Daoy (cell line): ENCODE data around the gene RBKS. TPM values are rescaled to one million over a fixed set of nuclear protein-coding genes. Genes with fewer than 3 reads are reported as not detected.

Experiments
- DNase-seq: peaks from one replicate; pipeline ENCODE4 v3.0.0-alpha.2; 2015; ENCODE audit warnings: low read depth
- total RNA-seq: library from RNA; depleted of rRNA; stranded (reverse); fragments of >200 nt; shearing (Covaris generic); gene quantifications from 2 replicates; pipeline ENCODE4 v1.2.3, GENCODE V29; 2014

Gene RBKS
- total RNA-seq, 1 experiment from 2014 or later, result 1.7 TPM

DNA sequence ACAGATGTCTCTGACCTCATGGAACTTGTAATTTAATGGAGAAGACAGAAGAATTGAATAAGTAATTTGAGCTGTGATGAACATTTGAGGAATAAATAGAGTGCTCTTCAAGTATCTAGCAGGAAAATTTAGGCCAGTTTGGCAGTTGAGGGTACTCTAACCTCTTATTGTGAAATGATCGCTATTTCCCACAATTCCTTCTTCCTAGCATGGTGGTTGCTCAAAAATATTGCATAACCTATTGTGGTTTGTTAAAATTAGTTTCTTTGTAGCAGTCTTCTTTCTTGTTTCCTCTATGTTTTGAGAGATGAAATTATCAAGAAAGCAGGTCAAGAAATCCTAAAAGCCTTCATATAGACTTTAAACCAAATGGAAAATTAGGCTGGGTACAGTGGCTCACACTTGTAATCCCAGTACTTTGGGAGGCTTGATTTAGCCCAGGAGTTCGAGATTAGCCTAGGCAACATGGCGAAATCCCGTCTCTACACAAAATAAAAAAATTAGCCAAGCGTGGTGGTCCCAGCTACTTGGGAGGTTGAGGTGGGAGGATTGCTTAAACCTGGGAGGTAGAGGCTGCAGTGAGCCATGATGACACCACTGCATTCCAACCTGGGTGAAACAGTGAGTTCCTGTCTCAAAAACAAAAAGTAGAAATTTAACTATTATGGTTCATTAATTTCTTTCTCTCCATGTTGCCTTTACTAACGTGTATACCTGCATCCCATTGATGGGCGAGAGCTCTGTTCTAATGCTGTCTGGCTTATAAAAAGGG, 58.7 kb downstream of the RBKS start:
- DNase-seq, result peak; percentile 26

DNA sequence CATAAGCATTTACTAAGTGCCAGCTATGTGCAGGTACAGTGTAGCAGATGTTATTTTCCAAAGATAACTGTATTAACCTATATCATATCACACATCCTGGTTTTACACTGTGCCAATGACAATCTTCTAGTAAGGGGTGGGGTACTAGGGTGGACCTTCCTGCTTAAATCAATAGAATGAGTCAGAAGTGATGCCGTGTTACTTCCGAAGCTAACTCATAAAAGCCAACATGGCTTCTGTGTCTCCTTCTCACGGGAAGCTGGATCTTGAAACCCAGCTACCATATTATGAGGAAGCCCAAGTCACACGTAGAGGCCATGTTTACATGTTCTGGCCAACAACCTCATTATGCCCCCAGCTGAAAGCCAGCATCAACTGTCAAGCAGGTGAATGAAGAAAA, 59.5 kb downstream of the RBKS start:
- DNase-seq, result no peak

DNA sequence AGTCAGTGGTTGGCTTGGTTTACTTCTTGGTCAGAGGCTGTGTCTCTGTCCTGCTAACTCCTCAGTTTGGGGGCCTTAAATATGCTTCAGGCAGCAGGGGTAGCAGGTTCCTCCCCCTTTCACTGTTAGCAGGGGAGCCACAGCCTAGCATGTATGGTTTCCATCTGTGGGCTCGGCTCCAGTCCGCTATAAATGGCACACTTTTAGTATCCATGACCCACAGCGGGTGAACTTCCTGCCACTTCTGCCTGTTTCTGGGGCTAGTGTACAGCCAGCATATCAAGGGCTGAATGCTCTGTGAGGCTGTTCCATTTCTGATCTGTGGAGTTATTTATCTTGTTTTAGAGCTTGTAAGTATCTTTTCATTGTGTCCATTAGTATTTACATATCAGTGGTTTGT, 60.4 kb downstream of the RBKS start:
- no peak for DNase-seq

DNA sequence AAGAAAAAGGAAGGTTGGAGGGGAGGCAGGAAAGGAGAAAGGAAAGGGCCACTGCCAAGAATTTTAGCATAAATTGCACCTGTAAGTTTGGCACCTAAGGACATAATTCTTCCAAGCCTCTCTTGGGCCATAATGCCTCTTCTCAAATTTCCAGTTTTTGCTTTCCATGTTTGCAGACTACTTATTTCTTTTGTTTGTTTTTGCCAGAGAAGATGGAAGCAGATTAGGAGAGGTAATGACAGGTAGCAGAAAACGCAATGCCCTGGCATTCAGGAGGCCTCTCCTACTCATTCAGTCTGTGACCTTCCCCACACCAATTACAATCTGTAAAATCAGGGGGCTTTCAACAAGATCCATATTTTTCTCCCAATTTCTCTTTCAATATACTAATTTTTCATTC, 61.9 kb downstream of the RBKS start:
- DNase-seq, result no peak

DNA sequence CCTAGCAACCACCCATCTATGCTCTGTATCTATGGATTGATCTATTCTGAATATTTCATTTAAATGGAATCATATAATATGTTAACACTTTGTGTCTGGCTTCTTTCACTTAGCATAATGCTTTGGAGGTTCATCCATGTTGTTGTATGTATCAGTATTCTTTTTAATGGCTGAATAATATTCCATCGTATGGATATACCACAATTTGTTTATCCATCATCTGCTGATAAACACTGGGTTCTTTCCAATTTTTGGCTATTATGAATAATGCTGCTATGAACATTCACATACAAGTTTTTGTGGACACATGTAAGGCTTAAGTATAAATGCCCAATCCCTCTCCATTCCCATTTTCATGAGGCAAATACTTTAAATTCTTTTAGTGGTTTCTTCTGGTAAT, 65.8 kb downstream of the RBKS start:
- DNase-seq, result no peak

DNA sequence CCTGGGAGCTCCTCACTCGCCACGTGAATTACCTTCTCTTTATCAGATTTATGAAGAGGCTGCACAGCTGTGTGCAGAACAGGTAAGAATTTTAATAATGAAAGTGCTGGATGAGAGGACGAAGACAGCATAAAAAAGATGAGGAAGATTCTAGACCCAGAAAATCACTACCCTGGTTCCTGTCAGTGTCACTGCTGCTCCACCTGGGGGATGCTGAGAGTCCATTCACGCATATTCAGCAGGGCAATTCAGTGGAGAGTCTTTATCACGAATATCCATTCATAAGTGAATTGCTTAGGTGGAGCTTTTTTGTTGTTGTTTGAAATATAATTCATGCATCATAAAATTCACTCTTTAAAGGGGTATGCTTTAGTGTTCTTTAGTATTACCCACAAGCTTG, 66.6 kb downstream of the RBKS start:
- DNase-seq, result no peak

DNA sequence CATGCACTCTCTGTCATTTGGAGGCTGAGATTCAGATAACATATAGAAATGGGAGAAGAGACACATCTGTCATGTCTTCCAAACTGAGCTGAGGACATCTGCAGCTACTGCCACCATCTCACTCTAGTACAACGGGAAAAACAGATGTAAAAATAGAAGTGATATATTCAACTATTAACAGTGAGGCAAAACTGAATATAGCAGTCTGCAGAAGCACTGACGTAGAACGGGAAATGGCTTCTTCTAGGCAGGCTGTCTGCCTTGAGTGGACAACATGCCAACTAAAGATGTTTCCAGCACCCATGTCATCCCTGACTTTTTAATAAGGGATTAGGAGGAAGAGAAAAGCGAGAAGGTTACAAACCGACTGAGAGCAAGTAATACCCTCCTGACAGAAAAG, 67.1 kb downstream of the RBKS start:
- no peak for DNase-seq

DNA sequence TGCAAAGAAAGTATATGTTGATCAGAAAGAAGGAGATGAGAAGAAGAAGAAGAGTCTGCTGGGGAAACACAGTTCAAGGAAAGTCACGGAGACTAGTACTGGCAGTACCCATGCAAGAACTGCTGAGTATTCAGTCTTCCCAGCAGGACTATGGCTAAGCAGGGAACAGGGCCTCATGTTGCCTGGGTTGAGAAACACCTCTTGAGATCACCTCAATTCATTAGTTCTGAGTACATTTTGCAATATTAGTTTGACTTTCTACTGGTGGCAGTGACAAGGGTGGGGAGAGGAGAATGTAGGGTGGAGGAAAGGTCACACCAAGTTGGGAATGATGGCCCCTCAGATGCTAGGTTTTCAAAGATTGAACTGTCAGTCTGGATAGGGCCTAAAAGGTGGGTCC, 68.1 kb downstream of the RBKS start:
- no peak for DNase-seq

DNA sequence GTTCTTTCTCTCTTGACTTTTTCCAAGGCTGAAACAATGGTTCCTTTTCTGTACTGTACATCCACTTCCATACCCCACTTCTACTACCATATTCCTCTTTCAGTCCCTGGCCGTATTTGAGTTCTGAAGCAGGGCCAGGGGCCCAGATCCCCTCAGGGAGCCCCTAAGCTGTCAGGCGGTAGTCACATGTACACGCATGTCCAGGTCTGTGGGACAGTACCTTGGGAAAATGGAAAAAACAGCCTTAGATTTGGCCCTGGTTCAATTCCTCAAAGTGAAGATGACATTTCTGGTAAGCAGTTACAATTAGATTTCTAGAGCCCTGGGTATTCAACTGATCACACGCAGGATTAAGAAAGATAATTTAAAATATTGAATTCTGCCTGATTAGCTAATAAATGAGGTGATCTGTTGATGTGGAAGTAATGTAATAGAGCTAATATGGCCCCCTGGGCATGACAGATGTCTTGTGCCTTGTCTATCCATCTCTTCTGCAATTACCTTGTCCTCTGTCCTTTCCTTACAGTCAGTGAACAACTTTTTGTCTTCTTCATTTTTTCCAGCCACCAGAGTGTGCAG, 74.2 kb downstream of the RBKS start:
- DNase-seq, result no peak

DNA sequence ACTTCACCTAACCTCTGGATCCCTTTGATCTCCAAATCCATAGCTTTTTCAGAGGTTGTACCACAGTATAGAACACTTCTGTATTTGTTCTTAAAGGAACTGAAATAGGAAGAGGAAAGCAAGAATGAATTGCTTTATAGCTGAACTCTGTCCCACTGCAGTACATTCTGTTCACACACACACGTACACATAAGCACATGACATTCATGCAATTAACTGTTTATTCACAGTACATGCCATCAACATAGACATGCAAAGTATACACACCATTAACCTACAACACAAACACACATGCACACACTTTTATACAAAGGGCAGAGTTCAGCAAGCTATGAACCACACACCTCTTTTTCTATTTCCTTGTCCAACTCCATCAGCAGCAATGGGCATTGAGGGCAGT, 75.4 kb downstream of the RBKS start:
- DNase-seq, result no peak

DNA sequence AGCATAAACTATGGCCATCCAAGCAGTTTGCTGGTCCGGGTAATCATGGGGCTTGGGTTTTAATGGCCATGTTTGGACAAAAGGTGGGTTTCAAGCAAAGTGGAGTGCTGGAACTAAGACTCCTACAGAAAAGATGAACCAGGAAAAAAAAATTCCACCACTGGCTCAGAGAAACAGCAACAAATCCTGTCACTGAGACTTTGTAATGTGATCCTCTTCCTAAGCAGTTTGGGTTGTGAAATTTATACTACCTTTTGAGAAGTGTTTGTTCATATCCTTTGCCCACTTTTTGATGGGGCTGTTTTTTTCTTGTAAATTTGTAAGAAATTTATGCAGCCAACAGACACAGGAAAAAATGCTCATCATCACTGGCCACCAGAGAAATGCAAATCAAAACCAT, 78.4 kb downstream of the RBKS start:
- DNase-seq, result no peak

DNA sequence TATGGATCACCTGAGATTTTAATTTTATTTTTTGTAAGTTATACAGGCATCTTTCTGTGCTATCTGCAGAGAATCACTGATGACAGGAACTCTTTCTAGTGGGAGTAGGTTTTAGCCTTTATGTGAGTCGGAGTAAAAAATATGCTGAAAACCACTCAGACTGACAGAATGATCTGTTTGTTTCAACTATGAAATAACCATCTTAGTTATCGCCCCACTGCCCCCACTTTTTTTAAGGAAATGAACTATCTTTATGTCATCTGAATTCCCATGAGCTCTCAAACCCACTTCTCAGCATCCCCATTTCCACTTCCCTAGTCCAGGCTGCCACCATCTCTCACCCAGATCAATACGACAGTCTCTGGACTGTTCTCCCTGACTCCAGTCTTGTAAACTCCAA, 79.7 kb downstream of the RBKS start:
- no peak for DNase-seq

DNA sequence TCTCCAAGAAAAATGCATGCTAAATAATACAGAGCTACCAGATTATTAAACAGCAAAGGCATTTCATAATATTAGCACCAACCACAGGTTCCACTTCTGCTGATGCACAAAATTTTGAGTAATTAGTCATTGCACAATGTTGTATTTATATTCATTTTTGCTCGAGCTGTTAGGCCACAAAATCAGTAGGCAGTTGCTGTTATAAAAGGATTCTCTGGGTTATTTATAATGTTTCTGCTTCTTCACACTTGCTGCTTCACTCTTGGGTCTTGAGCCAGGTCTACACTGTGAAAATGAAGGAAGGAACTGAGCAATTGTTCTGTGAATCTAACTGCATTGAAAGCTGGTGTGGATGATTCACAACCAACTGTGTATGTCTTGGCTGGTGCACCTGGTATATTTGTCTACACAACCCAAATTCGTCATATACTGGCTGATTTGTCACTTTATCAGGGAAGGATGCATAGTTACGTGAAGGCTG, 80.4 kb downstream of the RBKS start:
- peak; percentile 88 for DNase-seq

DNA sequence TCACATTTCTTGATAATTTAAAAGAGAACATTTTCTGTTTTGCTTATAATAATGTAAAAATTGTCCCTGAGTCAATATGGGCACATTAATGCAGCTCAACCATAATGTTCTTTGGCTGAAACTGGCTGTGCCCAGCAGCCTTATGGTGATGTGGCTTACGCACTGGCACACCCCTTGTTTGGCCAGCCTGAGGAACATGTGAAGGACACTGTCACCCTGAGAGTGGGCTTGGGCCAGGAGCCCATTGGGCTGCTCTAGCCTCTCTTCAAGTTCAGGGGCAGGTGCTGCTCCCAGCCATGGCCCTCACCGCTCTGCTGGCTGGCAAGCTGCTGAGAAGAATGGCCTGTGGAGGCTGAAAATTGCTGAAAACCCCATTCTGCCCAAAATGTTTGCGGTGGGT, 81.2 kb downstream of the RBKS start:
- DNase-seq, result no peak

DNA sequence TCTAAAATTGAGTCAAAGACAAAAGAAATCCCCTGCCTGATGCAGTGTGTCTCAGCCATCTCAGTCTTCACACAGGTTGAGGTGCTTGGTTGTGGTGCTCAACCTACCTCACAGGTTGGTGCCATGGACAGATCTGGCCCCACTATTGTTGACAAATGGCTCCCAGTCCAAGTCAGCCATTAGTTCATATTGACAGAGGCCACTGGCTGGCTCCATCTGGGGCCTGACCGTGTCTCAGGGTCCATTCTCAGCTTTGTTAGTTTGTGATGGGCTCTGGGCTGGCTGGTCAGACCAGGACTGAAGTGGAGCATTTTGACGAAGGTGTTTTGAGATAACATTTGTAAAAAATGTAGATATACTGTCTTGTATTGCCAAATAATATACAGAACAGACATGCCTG, 81.8 kb downstream of the RBKS start:
- no peak for DNase-seq

DNA sequence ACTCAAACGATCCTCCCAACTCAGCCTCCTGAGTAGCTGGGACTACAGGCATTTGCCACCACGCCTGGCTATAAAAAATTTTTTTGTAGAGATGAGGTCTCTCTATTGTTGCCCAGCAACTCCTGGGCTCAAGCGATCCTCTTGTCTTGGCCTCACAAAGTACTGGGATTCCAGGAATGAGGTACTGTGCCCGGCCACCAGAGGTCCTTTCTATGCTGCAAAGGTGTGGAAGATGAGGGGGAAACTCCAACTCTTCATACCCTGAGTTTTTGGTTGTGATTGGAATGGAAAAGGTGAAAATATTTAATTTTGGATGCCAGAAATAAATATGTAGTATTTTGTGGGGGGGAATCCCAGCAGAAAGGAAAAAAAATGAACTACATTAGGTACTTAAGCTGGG, 82.7 kb downstream of the RBKS start:
- peak; percentile 54 for DNase-seq

DNA sequence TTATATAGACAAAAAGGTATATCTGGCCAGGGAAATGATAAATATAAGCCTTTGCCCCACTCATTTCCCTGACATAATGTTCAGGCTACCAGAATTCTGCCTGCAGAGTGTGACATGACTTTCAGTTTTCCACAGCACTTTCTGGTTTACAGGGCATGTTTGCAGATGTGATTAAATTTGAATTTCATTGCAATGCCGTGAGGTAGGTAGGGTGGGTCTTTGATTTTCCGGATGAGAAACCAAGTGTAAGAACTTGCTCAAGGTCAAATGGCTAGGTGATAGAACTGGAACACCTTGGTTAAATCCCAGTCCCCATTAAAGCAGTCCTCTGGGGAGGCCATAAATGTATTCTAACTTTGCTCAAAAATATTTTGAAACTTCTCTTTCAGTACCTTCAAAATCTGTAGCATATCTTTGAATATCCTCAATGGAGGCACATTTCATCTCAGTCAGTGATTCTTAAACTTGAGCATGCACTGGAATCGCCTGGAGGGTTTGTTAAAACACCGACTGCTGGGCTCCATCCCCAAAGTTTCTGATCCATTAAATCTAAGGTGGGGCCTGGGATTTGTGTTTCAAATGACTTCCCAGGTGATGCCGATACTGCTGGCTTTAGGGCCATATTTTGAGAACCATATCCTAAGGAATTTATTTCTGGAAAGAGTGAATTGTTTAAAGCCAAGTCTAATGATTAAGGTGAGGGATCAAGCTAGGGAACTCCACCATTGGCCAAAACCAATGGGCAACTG, 83.7 kb downstream of the RBKS start:
- DNase-seq, result no peak

DNA sequence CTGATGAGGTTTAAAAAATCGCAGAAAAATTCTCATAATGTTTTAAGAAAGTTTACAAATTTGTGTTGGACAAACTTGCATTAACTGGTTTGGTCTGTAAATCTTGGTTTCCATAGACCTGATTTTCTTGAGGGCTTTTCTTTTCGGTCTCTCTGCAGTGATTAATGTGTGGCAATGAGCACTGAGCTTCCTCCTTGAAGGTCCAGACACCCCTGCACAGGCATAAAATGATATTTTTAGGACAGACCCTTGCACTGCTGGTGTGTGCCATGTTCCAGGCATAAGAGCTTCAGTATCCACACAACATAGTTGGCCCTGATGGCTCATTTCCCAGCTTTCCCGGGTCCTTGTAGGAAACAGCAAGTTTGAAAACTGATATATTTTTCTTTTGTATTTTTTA, 85.0 kb downstream of the RBKS start:
- DNase-seq, result no peak

DNA sequence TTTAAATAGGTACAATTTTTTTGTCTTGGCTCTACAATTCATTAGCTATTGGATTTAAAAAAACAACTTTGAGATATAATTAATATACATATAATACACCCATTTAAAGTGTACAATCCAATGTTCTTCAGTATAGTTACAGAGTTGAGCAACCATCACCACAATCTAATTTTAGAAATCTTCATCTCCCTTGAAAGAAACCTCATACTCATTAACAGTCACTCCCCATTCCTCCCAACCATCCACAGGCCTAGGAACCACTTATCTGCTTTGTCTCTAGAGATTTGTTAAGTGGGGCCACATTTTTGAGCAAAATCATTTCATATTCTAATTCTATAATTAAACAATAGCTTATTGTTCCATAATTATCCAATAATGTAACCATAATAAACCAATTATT, 86.0 kb downstream of the RBKS start:
- no peak for DNase-seq

DNA sequence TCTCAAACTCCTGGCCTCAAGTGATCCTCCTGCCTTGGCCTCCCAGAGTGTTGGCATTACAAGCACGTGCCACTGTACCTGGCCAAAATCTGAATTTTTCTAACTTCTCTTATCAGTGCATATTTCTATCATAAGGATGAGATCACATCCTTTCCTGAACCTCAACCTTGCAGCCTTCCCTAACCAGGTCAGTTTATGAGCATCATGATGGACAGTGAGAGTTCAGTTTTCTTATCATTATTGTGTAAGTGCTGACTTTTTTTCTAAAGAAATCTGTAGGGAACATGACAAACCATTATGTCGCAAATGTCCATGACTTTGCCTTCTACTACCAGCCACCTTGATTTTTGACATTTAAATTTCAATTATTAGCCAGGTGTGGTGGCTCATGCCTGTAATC, 87.1 kb downstream of the RBKS start:
- DNase-seq, result no peak

DNA sequence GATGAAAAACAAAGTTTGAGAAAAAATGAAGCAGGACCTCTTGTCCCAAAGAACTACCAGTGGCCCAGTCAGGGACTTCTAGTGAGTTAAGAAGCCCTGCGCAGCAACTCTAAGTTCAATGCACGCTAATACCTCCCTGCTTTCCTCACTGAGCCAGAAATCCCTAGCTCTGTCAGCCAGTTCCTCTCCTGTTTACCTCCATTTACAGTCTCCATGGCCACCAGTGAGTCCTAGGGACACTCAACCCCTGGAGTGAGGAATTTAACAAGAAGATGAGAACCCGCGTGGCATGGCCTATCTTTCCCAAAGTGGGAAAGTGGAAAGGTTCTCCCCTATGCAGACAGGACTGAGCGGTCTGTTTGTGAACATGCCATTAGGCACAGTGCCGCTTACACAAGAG, 87.6 kb downstream of the RBKS start:
- no peak for DNase-seq

DNA sequence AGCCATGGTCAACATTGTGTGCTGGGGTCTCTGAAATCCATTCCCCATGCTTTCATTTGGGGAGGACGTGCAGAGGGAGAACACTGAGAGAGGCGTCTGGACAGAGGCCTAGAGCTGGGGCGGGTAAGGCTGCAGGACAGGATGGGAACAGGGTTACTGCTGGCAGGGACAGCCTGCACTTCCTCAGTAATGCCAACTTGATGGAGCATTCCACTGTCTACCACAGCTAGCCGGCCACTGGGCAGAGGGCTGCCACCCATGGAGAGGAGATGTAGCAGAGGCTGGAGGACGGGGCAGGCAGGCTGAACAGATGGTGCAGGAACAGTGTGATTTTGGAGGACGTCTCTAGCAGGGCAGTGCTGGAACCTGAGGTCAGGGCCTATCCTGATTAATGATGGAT, 89.3 kb downstream of the RBKS start:
- no peak for DNase-seq

DNA sequence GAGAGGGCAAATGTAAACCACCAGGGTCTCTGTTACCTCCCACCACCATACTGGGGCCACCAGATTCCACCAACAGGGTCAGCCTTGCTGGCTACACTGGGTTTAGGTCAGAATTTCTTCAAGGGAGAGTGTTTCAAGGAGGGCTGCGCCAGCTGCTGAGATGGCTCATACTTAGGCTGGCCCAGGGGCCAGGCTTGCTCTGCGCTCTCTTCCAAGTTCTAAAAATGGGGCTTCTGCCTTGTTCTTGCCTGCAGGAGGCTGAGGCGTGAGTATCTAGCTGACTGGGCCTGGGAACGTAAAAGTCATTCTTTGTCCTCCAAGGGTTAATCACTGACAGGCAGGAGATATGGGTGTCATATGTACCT, 90.6 kb downstream of the RBKS start:
- DNase-seq, result no peak
